Measurements from ENCODE around the gene DPYSL3.

- TF ChIP-seq ZNF274 (IDR thresholded peaks at IDR 0.05; ENCODE audit: low read depth, low read length) (no peak), SUZ12 (IDR thresholded peaks at IDR 0.05; ENCODE audit: extremely low read depth, insufficient read depth, insufficient read length) (no peak)
Measured at GRCh38 chr5:147406636-147407035, 103.2 kb downstream of the DPYSL3 start.
